Measurements from ENCODE around the gene FAM83C.

DNA sequence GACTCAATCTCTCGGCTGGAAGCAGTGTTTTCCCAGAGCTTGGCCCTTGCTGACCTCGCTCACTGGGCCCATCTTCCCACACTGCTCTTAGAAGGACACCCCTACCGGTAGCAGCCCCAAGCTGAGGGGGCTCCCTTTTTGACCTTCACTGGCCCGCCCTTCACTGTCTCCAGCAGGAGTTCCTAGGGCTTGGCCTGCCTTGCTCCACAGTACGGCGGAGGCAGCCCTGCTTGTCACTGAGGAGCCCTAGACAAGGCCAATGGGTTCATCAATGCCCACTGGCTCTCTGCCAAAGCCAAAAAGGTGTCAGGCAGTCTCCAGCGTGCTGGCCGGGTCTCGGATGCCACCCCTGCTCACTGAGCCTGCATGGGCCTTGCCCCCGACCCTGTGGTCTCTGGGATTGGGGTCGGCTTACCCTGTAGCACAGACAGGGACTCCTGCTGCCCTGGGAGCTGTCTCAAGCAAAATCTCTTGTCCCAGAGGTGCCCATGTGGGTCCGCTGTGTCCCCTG is 16.4 kb downstream of the FAM83C start:
- TF ChIP-seq YY1 (IDR thresholded peaks at IDR 0.05; ENCODE audit: low read depth) (no peak), CEBPB (IDR thresholded peaks at IDR 0.05) (no peak), ZBTB7A (IDR thresholded peaks at IDR 0.05; ENCODE audit: low read depth) (no peak), TAF1 (IDR thresholded peaks at IDR 0.05; ENCODE audit: low read depth) (no peak), EP300 (IDR thresholded peaks at IDR 0.05; ENCODE audit: borderline replicate concordance) (no peak), CREB1 (IDR thresholded peaks at IDR 0.05; ENCODE audit: low read depth) (no peak), RAD21 (IDR thresholded peaks at IDR 0.05; ENCODE audit: low read depth) (no peak)
- TF ChIP-seq, protein P1, sequence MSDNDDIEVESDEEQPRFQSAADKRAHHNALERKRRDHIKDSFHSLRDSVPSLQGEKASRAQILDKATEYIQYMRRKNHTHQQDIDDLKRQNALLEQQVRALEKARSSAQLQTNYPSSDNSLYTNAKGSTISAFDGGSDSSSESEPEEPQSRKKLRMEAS (IDR thresholded peaks at IDR 0.05), result no peak
- TF ChIP-seq, protein P2, sequence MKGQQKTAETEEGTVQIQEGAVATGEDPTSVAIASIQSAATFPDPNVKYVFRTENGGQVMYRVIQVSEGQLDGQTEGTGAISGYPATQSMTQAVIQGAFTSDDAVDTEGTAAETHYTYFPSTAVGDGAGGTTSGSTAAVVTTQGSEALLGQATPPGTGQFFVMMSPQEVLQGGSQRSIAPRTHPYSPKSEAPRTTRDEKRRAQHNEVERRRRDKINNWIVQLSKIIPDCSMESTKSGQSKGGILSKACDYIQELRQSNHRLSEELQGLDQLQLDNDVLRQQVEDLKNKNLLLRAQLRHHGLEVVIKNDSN (IDR thresholded peaks at IDR 0.05), result no peak
- TF ChIP-seq, protein P3, sequence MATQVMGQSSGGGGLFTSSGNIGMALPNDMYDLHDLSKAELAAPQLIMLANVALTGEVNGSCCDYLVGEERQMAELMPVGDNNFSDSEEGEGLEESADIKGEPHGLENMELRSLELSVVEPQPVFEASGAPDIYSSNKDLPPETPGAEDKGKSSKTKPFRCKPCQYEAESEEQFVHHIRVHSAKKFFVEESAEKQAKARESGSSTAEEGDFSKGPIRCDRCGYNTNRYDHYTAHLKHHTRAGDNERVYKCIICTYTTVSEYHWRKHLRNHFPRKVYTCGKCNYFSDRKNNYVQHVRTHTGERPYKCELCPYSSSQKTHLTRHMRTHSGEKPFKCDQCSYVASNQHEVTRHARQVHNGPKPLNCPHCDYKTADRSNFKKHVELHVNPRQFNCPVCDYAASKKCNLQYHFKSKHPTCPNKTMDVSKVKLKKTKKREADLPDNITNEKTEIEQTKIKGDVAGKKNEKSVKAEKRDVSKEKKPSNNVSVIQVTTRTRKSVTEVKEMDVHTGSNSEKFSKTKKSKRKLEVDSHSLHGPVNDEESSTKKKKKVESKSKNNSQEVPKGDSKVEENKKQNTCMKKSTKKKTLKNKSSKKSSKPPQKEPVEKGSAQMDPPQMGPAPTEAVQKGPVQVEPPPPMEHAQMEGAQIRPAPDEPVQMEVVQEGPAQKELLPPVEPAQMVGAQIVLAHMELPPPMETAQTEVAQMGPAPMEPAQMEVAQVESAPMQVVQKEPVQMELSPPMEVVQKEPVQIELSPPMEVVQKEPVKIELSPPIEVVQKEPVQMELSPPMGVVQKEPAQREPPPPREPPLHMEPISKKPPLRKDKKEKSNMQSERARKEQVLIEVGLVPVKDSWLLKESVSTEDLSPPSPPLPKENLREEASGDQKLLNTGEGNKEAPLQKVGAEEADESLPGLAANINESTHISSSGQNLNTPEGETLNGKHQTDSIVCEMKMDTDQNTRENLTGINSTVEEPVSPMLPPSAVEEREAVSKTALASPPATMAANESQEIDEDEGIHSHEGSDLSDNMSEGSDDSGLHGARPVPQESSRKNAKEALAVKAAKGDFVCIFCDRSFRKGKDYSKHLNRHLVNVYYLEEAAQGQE (IDR thresholded peaks at IDR 0.05; ENCODE audit: low read depth), result no peak
